CD1c-positive myeloid dendritic cell (primary cell): ENCODE data around the gene TAOK3.

Experiments
- DNase-seq: peaks from one replicate; pipeline ENCODE4 v3.0.0-alpha.2; 2016; ENCODE audit errors: extremely low spot score

Gene TAOK3

GRCh38 chr12:118212606-118213005 is 160.1 kb downstream of the TAOK3 start:
- DNase-seq = no peak

- DNase-seq = peak; percentile 12
Measured at GRCh38 chr12:118206107-118206412, 166.6 kb downstream of the TAOK3 start.

DNA sequence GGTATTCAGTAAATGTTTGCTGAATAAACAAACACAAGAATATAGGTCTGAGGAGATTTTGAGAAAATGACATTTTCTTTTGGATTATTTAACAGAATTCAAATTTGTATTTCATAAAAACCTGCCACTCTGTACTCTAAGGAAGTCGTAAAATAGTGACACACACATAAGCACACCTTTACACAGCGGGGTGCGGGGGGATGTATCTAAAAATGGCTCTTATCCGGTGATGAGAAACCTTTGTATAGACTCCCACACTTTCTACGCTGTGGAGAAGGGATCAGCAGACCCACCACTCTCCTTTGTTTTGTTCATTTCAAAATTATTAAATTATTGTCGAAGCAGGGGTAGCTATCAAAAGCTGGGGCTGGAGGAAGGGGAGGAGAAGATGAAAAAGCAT is 178.7 kb downstream of the TAOK3 start:
- DNase-seq = no peak

GRCh38 chr12:118193477-118193876 is 179.2 kb downstream of the TAOK3 start:
- DNase-seq = no peak

DNA sequence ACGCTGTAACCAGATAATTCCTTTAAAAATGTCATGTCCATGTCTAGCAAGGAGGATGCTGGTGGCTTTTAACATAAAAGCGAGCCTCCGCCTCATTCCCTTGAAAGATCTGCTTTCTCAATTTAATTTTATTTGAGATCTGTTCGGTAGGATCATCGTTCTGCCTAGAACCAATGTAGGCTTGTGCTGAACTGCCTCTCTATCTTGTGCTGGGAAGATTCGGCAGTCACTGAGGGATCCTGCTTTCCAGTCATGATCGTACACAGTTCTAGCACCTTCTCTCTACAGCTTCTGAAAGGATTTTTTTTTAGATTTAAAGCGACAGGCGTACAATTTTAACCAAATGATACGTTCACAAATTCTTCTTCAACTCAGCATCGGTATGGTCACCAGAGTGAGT is 182.4 kb downstream of the TAOK3 start:
- DNase-seq = no peak

- no peak for DNase-seq
Measured at GRCh38 chr12:118189741-118190191, 182.9 kb downstream of the TAOK3 start.

- DNase-seq = no peak
Measured at GRCh38 chr12:118188690-118189371, 183.9 kb downstream of the TAOK3 start.

DNA sequence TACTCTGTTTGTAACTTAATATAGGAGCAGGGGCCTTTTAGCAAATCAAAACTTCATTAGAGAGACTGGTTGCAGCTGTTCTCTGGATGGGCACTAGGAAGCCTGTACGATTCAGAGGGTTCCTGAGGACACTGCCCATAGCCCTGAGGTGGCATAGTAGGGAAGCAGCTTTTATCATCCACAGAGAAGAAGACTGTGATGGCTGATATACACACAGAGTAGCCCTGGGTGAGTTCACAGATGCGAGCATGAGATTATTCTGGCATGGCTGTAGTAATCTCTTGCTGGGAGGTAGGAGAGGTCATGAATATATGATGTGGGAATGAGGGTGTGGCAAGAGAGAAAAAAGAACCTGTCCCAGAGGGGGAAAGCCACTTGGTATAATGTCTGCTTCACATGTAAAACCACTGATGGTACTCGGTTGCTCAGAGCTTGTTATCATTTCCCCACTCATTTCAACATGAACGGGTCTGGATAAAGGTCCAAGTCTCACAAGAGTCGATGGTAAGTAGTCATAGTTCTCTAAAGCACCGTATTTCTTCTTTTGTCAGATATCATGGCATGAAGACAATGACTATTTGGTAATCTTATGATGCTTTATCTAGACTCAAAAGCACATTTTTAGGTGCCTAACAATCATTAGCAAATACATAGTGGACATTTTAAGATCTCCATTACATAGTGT is 184.8 kb downstream of the TAOK3 start:
- DNase-seq = no peak

DNA sequence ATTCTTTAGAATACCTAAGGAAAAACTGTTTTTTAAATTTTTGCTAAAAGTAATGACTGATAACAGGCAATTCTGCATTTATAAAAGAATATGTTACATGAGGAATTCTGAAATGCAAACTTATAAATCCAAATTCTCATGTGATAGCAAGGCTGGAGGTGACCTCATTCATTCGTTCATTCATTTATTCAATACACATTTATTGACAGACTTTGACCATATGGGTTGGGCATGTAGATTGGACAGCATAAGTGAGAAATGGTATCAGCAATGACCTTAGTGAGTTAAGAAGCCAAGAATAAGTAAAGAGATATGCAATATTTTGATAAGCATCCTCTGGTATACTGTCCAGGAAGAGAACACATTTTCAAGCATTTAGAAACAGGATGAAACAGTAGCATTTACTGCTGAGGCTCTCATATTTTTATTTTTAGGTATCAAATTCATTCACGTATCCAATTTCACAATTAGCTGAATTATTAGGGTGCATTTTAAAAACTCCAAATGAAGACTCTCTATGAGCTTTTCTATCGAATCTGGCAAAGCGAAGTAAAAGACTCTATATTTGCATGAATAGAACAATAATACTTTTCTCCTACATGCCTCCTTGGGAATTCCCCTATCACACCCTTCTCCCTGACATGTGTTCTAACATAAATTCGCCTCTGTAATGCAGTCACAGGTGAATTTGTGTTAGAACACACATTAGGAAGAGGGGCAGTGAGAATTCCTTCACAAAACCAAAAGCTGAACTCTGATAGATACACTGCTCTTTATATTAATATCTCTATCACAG is 186.9 kb downstream of the TAOK3 start:
- no peak for DNase-seq

GRCh38 chr12:118183711-118184110 is 189.0 kb downstream of the TAOK3 start:
- peak; percentile 67 for DNase-seq

DNA sequence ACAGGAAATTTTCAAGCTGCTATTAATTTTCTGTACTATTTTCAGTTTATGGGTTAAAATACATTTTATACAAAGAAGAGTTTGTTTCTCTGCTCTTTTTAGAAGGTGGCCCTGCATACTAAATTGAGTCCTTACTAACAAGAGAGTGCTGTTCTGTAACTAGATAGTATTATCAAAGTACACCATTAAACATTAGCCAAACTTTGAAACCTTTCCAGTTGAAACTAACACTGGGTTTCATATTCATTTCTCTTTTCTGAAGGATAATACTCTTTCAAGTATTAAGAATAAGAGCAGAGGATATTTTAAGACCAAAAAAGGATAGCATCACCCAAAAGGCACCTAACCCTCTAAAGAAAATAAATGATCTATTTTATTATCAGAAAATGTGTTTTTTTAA is 189.6 kb downstream of the TAOK3 start:
- no peak for DNase-seq

- DNase-seq = peak; percentile 94
Measured at GRCh38 chr12:118175823-118176447, 196.8 kb downstream of the TAOK3 start.

DNA sequence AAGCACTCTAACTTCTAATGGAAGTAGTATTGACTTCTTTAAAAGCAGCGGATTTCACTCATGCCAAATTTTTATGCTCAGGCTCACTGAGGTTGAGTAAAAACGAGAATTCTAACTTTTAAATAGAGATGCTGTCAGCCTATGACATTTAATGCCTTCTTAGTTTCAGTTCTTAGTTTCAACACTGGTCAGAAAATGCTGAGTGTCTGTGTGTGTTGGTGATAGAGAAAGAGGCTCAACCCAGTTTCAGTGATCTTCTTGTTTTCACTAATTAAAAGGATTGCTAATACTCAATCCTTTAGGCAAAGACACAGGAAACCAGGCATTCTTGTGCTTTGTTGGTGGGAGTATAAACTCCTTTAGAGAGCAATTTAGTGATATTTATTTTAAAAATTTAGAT is 205.8 kb downstream of the TAOK3 start:
- peak; percentile 86 for DNase-seq

DNA sequence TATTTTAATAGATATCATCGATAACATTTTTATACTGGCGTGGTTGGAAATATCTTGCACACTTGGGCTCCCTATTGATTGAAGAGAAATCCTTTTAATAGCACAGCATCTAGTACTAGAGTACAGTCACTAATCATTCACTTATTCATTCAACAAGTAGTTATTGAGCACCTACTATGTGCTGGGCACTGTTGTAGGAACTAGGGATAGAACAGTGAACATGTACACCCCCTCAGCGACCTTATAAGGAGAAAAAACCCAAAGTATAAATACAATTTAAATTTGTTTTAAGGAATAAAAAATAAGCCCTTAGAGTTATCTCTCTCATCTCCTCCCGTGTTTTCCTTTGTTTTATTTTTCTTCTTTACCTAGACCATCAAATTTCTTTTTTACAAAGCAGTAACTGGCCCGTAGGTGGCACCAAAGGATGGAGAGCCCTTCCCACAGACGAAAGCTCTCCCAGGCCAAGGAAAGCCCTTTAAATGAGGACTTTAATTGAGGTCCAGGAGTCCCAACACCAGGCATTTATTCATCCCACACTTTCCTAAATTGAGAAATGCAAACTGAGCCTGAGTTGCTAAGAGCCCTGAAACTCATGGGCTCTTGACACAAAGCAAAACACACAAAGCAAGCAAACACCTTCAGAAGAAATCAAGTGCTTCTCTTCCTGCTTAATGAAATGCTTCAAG is 207.8 kb downstream of the TAOK3 start:
- DNase-seq = peak; percentile 24

- DNase-seq = no peak
Measured at GRCh38 chr12:118160536-118160935, 212.2 kb downstream of the TAOK3 start.

GRCh38 chr12:118151755-118152154 is 221.0 kb downstream of the TAOK3 start:
- DNase-seq = no peak

GRCh38 chr12:118150625-118151024 is 222.1 kb downstream of the TAOK3 start:
- no peak for DNase-seq

GRCh38 chr12:118148287-118148686 is 224.4 kb downstream of the TAOK3 start:
- no peak for DNase-seq

GRCh38 chr12:118145798-118146156 is 226.9 kb downstream of the TAOK3 start:
- no peak for DNase-seq

DNA sequence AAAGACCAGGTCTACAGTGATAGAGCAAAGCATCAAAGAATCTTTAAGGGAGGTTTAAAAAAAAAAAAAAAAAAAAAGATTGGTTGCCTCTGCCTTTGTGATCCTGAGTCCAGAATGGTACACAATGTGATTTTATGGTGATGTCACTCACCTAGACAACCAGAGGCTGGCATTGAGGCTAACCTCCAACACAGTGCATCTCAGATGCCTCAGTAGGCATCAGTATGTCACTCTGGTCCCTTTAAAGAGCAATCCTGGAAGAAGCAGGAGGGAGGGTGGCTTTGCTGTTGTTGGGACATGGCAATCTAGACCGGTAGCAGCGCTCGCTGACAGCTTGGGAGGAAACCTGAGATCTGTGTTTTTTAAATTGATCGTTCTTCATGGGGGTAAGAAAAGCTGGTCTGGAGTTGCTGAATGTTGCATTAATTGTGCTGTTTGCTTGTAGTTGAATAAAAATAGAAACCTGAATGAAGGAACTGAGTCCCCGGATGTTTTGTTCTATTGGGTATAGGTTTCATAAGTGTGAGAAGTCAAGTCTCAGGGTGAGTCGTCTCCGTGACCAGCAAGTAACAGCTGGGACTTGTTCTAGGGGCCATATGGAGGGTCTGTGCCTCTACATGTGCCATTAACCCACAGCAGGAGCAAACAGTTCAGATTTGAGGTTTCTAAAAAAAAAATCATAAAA is 227.5 kb downstream of the TAOK3 start:
- no peak for DNase-seq

DNA sequence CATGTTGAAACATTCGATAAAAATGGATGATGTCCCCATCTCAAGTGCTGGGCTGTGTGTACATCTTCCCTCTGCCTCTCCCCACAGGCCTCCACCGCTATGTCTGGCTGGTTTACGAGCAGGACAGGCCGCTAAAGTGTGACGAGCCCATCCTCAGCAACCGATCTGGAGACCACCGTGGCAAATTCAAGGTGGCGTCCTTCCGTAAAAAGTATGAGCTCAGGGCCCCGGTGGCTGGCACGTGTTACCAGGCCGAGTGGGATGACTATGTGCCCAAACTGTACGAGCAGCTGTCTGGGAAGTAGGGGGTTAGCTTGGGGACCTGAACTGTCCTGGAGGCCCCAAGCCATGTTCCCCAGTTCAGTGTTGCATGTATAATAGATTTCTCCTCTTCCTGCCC is 228.2 kb downstream of the TAOK3 start:
- DNase-seq = no peak
